Astrocyte of the spinal cord (primary cell): ENCODE results near the gene LRBA.
A peak's percentile ranks its signal among the peaks of the same experiment; 100 is the strongest.

Source experiments
- DNase-seq: peaks from one replicate; pipeline ENCODE4 v3.0.0; 2011; ENCODE audit warnings: low read depth, low spot score
- H3K4me3 ChIP-seq: 2 replicates; pipeline ENCODE4 v1.5.1; 2011; ENCODE audit warnings: low read depth, mild to moderate bottlenecking, low read length, moderate library complexity
- in situ Hi-C: cut with HindIII; loops from 2 replicates; pipeline ENCODE4 v1.10.0; 2017; ENCODE audit warnings: low sequenced_read_pairs
- TF ChIP-seq, protein P1 (sequence below): IDR thresholded peaks from 2 replicates; pipeline ENCODE4 v1.5.1; 2012; ENCODE audit warnings: low read depth, mild to moderate bottlenecking, low read length, inconsistent platforms

Gene LRBA

GRCh38 chr4:150574678-150575077, 440.4 kb downstream of the LRBA start:
- DNase-seq: no peak
- H3K4me3 ChIP-seq: no peak overlapping the region
- TF ChIP-seq, protein P1, sequence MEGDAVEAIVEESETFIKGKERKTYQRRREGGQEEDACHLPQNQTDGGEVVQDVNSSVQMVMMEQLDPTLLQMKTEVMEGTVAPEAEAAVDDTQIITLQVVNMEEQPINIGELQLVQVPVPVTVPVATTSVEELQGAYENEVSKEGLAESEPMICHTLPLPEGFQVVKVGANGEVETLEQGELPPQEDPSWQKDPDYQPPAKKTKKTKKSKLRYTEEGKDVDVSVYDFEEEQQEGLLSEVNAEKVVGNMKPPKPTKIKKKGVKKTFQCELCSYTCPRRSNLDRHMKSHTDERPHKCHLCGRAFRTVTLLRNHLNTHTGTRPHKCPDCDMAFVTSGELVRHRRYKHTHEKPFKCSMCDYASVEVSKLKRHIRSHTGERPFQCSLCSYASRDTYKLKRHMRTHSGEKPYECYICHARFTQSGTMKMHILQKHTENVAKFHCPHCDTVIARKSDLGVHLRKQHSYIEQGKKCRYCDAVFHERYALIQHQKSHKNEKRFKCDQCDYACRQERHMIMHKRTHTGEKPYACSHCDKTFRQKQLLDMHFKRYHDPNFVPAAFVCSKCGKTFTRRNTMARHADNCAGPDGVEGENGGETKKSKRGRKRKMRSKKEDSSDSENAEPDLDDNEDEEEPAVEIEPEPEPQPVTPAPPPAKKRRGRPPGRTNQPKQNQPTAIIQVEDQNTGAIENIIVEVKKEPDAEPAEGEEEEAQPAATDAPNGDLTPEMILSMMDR: no peak
- in situ Hi-C loops: no loop called here

- TF ChIP-seq, protein P1: no peak
- no peak overlapping the region for H3K4me3 ChIP-seq
- peak; percentile 71 for DNase-seq
- in situ Hi-C loops: no loop called here
Measured at GRCh38 chr4:150573534-150573933, 441.6 kb downstream of the LRBA start.

DNA sequence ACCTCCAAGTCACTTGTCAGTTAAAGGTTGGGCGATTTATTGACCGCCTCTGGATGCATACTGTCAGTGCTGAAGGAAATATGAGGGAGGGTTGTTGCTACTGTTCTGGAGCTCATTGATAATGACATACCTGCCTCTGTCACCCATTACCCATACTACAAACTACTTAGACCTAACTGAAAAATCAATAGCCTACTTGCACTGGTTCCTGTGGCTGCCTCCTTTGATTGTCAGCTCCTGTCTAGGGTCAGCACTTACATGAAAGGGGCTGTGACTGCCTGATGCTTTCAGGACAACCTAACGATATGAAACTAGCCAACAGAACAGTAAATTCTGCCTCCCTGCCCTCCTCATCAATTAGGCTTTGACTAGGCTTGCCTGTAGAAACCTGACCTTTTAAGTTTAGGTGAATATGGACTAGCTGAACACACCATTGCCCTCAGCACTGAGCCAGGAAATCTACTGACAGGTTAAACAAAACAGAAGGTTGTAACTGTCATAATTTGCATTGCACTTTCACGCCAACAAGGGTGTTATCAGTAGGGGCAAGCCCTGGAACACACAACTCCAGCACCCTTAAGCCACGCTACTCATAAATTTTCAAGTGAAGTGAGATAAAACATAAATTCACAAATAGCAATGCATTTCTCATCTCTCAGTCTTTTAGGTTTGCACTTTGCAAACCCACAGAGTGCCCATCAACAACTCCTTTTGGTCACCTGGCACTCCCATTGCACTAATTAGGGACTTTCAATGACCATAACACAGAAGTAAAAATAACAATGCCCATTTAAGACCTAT, 442.2 kb downstream of the LRBA start:
- TF ChIP-seq, protein P1: no peak
- H3K4me3 ChIP-seq: no peak overlapping the region
- in situ Hi-C loops: no loop called here
- no peak for DNase-seq

DNA sequence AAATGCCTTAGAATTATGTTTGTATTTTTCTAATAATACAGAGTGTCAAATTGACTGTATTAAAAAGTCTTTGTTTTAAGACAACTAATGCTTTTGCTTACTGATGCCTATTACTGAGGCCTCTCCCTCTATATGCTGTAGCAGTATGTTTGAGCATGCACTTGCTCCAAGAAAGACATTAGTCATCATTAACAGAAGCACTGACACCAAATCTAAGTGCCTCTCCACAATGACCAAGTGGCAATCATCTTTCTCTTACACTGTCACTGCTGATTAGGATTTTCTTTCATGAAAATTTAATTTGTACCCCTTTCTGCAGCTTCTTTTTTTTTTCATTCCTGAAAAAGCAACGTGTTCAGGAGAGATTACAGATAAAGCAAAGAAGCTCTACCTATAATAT, 444.2 kb downstream of the LRBA start:
- no peak for DNase-seq
- TF ChIP-seq, protein P1: no peak
- H3K4me3 ChIP-seq: no peak overlapping the region
- in situ Hi-C loops: no loop called here

DNA sequence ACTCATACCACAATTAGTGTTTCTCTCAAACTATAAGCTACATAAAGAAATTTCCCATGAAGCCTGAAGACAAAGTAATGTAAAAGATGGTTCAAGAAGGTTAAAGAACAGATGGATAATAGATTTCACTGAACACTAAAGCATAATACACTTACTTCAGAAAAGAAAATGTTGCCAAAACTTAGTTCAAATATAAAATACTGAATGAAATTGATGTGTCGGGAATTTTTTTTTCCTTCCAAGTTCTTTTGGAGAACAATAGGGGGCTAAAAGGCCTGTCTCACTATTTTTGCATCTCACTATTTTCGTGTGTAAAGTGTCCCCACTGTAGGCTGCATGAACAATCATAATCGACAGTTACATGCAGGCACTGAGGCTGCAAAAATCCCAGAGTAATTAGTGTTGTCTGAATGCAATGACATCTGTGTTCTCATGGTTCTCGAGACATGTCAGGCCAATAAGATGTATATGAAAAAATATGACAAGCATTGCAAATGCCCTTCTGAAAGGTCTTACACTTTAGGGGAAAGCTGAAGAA, 445.0 kb downstream of the LRBA start:
- DNase-seq: no peak
- H3K4me3 ChIP-seq: no peak overlapping the region
- TF ChIP-seq, protein P1: no peak
- in situ Hi-C loops: no loop called here

DNA sequence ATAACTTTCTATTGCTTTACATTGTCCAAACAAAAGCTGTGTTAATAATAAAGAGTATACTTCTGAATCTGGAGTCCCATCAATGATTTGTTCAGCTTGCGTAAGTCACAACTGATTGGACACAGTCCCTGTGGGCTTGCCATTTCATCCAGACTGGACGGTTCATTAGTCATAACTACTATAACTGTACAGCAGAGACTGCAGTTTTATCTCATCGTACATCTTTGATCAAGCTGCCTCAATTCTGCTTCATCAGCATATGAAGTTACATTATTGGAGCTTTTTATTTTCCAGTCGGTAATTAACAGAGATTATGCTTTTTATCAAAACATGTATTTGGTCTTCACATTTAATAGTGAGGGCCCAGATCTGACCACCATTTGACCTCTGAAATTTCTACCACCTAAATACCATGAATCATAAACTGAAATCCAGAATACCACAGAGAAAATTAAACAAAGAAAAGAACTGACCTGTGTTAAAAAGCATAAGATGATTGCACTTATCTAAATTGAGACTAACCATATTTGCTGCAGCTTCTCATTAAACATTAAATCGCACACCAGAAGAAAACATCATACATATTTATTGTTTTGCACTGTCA, 445.6 kb downstream of the LRBA start:
- DNase-seq: peak; percentile 45
- TF ChIP-seq, protein P1: no peak
- in situ Hi-C loops: no loop called here
- H3K4me3 ChIP-seq: no peak overlapping the region
